Measurements from ENCODE around the gene RPUSD4. TPM values are rescaled to one million over a fixed set of nuclear protein-coding genes. Genes with fewer than 3 reads are reported as not detected.

The RPUSD4 gene
- total RNA-seq, 1 experiment from 2014 or later = 40.1 TPM

DNA sequence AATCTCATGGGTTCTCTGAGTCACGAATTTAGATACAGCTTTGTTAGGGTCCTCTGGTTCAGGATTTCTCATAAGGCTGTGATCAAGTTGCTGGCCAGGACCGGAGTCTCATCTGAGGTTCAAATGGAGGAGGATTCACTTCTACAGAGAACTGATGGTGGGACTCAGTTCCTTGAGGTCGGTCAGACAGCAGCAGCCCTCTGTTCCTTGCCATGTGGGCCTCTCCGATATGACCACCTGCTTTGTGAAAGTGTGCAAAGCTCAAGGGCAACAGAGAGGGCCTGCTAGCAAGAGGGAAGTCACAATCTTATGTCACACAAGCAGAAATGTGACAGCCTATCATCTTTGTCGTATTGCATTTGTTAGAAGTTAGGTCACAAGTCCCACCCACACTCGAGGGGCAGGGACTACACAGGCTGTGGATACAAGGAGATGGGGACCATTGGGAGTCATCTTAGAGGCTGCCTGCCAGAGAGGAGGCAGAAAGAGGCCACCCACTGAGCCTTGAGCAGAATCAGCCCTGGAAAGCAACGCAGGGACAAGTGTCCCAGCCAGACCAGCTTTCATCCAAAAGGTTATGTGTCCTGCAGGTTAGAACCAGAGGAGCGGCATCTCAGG lies 34.5 kb downstream of the RPUSD4 start:
- no peak for DNase-seq (ENCODE audit: low read depth, low spot score)
- ATAC-seq = no peak
- RAD21 ChIA-PET (ENCODE audit: low non-redundant PET in 1 of 2, low total read pairs in 2 of 2, uncharacterized antibody in 2 of 2, unreplicated experiment in 2 of 2) = no interaction called here
- H3K27ac ChIP-seq (ENCODE audit: low read depth, low read length) = no peak overlapping the region
- no peaks in the 10 kb centered on the region for H3K9me3 ChIP-seq (ENCODE audit: control insufficient read depth in 1 of 2, insufficient read depth in 1 of 2, low read depth in 1 of 2, low read length in 2 of 2)
- POLR2A ChIA-PET = no interaction called here
- CTCF ChIA-PET = no interaction called here
- H3K79me2 ChIP-seq (ENCODE audit: insufficient read depth, low read length) = no peaks in the 10 kb centered on the region
- BruUV-seq (replicated peaks) = no TSS peak
- H3K9ac ChIP-seq (ENCODE audit: low read length) = no peak overlapping the region
- H3K4me2 ChIP-seq (ENCODE audit: low read length) = no peak overlapping the region
- no peak overlapping the region for H3K4me3 ChIP-seq (replicated peaks in 1 of 2; ENCODE audit: low read depth in 1 of 2, low read length in 2 of 2)
- H3K9me2 ChIP-seq (ENCODE audit: insufficient read depth) = no peaks in the 10 kb centered on the region
- H3K36me3 ChIP-seq (ENCODE audit: control insufficient read depth in 1 of 2, insufficient read depth in 2 of 2, low read length in 2 of 2) = no peaks in the 10 kb centered on the region
- intact Hi-C loops (cut with micrococcal nuclease) = no loop called here
- H4K20me1 ChIP-seq (ENCODE audit: insufficient read depth) = no peaks in the 10 kb centered on the region
- H3K4me1 ChIP-seq (ENCODE audit: control insufficient read depth in 1 of 2, insufficient read depth in 2 of 2, low read length in 2 of 2) = no peaks in the 10 kb centered on the region
- no peaks in the 10 kb centered on the region for H3K27me3 ChIP-seq (ENCODE audit: insufficient read depth, low read length)
- no peak overlapping the region for H2AFZ ChIP-seq (ENCODE audit: low read depth, low read length, poor library complexity, severe bottlenecking)
- TF ChIP-seq EGR1 (IDR thresholded peaks at IDR 0.05; ENCODE audit: low read depth) (no peak), EZH2 (IDR thresholded peaks at IDR 0.05) (no peak), RAD21 (IDR thresholded peaks at IDR 0.05; ENCODE audit: low read depth) (no peak)
- TF ChIP-seq, protein P1, sequence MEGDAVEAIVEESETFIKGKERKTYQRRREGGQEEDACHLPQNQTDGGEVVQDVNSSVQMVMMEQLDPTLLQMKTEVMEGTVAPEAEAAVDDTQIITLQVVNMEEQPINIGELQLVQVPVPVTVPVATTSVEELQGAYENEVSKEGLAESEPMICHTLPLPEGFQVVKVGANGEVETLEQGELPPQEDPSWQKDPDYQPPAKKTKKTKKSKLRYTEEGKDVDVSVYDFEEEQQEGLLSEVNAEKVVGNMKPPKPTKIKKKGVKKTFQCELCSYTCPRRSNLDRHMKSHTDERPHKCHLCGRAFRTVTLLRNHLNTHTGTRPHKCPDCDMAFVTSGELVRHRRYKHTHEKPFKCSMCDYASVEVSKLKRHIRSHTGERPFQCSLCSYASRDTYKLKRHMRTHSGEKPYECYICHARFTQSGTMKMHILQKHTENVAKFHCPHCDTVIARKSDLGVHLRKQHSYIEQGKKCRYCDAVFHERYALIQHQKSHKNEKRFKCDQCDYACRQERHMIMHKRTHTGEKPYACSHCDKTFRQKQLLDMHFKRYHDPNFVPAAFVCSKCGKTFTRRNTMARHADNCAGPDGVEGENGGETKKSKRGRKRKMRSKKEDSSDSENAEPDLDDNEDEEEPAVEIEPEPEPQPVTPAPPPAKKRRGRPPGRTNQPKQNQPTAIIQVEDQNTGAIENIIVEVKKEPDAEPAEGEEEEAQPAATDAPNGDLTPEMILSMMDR (IDR thresholded peaks at IDR 0.05 in 2 of 3, conservative IDR thresholded peaks at IDR 0.05 in 1 of 3; ENCODE audit: borderline replicate concordance in 1 of 3, insufficient read depth in 1 of 3, low read depth in 2 of 3, low read length in 2 of 3) = no peak

DNA sequence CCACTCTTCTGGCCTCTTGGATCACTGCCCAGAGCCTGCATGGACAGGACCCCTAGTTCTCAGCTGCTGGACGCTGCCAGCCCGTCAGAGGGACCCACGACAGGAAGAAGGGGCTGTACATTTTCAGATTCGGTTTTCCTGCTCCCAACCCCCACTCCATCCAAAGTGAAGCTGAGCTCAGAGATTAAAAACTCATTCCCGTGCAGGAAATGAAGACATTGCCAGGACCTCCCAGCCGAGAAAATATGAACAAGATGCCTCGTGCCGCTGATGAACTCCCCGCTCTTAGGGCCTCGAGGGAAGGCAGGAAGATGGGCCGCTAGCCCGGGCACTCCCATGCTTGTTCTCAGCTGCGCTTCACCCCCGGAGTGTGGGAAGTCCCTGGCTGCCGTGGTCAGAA lies 36.1 kb downstream of the RPUSD4 start:
- RAD21 ChIA-PET (ENCODE audit: low non-redundant PET in 1 of 2, low total read pairs in 2 of 2, uncharacterized antibody in 2 of 2, unreplicated experiment in 2 of 2) = no interaction called here
- no peaks in the 10 kb centered on the region for H4K20me1 ChIP-seq (ENCODE audit: insufficient read depth)
- intact Hi-C loops (cut with micrococcal nuclease) = no loop called here
- H3K4me1 ChIP-seq (ENCODE audit: control insufficient read depth in 1 of 2, insufficient read depth in 2 of 2, low read length in 2 of 2) = no peaks in the 10 kb centered on the region
- no peaks in the 10 kb centered on the region for H3K9me3 ChIP-seq (ENCODE audit: control insufficient read depth in 1 of 2, insufficient read depth in 1 of 2, low read depth in 1 of 2, low read length in 2 of 2)
- no peaks in the 10 kb centered on the region for H3K9me2 ChIP-seq (ENCODE audit: insufficient read depth)
- no peaks in the 10 kb centered on the region for H3K36me3 ChIP-seq (ENCODE audit: control insufficient read depth in 1 of 2, insufficient read depth in 2 of 2, low read length in 2 of 2)
- no peaks in the 10 kb centered on the region for H3K27me3 ChIP-seq (ENCODE audit: insufficient read depth, low read length)
- CTCF ChIA-PET = no interaction called here
- no TSS peak for BruUV-seq (replicated peaks)
- ATAC-seq (no peak), DNase-seq (ENCODE audit: low read depth, low spot score) (no peak)
- no peak overlapping the region for H3K9ac ChIP-seq (ENCODE audit: low read length)
- no peak overlapping the region for H3K4me3 ChIP-seq (replicated peaks in 1 of 2; ENCODE audit: low read depth in 1 of 2, low read length in 2 of 2)
- H3K79me2 ChIP-seq (ENCODE audit: insufficient read depth, low read length) = no peaks in the 10 kb centered on the region
- H3K4me2 ChIP-seq (ENCODE audit: low read length) = no peak overlapping the region
- POLR2A ChIA-PET = no interaction called here
- H3K27ac ChIP-seq (ENCODE audit: low read depth, low read length) = no peak overlapping the region
- H2AFZ ChIP-seq (ENCODE audit: low read depth, low read length, poor library complexity, severe bottlenecking) = no peak overlapping the region
- TF ChIP-seq, protein P2, sequence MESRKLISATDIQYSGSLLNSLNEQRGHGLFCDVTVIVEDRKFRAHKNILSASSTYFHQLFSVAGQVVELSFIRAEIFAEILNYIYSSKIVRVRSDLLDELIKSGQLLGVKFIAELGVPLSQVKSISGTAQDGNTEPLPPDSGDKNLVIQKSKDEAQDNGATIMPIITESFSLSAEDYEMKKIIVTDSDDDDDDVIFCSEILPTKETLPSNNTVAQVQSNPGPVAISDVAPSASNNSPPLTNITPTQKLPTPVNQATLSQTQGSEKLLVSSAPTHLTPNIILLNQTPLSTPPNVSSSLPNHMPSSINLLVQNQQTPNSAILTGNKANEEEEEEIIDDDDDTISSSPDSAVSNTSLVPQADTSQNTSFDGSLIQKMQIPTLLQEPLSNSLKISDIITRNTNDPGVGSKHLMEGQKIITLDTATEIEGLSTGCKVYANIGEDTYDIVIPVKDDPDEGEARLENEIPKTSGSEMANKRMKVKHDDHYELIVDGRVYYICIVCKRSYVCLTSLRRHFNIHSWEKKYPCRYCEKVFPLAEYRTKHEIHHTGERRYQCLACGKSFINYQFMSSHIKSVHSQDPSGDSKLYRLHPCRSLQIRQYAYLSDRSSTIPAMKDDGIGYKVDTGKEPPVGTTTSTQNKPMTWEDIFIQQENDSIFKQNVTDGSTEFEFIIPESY (IDR thresholded peaks at IDR 0.05; ENCODE audit: extremely low read depth, insufficient replicate concordance, low read length) = no peak
- TF ChIP-seq TCF7L2 (IDR thresholded peaks at IDR 0.05; ENCODE audit: borderline replicate concordance, extremely low read depth, insufficient read depth, insufficient read length) = no peak
- TF ChIP-seq, protein P1 (IDR thresholded peaks at IDR 0.05 in 2 of 3, conservative IDR thresholded peaks at IDR 0.05 in 1 of 3; ENCODE audit: borderline replicate concordance in 1 of 3, insufficient read depth in 1 of 3, low read depth in 2 of 3, low read length in 2 of 3) = no peak
- TF ChIP-seq RAD21 (IDR thresholded peaks at IDR 0.05; ENCODE audit: low read depth) = no peak
- TF ChIP-seq ELF1 (IDR thresholded peaks at IDR 0.05; ENCODE audit: borderline replicate concordance, low read depth) = no peak
- TF ChIP-seq FOSL1 (IDR thresholded peaks at IDR 0.05; ENCODE audit: low read depth) = no peak
- no peak for TF ChIP-seq YY1 (IDR thresholded peaks at IDR 0.05; ENCODE audit: extremely low read depth, insufficient replicate concordance, low read depth, low read length)

Data from HCT116 (cell line).